Subcutaneous abdominal adipose tissue (tissue), 5 donors: ENCODE data around the gene SCT.

Experiments used
- H3K27ac ChIP-seq: one replicate; pipeline ENCODE4 v1.7.0; 2013; ENCODE audit warnings: low read depth, mild to moderate bottlenecking, inconsistent platforms, low read length, moderate library complexity
- H3K27me3 ChIP-seq, 5 donors: one replicate each; pipeline ENCODE4 v1.7.0; 2013; ENCODE audit warnings: low read length in 5 of 5, inconsistent platforms in 1 of 5; ENCODE audit not compliant: control insufficient read depth in 5 of 5, insufficient read depth in 4 of 5
- H3K36me3 ChIP-seq, 5 donors: one replicate each; pipeline ENCODE4 v1.7.0; 2013; ENCODE audit warnings: low read length in 5 of 5; ENCODE audit not compliant: control insufficient read depth in 5 of 5, insufficient read depth in 5 of 5
- H3K4me1 ChIP-seq, 5 donors: one replicate each; pipeline ENCODE4 v1.7.0; 2013; ENCODE audit warnings: low read length in 5 of 5, mild to moderate bottlenecking in 3 of 5, moderate library complexity in 1 of 5; ENCODE audit not compliant: control insufficient read depth in 5 of 5, insufficient read depth in 5 of 5
- H3K4me3 ChIP-seq, 5 donors: one replicate each; pipeline ENCODE4 v1.7.0; 2013; ENCODE audit warnings: low read length in 5 of 5, low read depth in 1 of 5
- H3K9ac ChIP-seq, 5 donors: one replicate each; pipeline ENCODE4 v1.7.0; 2013; ENCODE audit warnings: low read length in 5 of 5, mild to moderate bottlenecking in 4 of 5, moderate library complexity in 3 of 5
- H3K9me3 ChIP-seq, 5 donors: one replicate each; pipeline ENCODE4 v1.7.0; 2013; ENCODE audit warnings: low read length in 5 of 5; ENCODE audit not compliant: control insufficient read depth in 5 of 5
- donor health status: healthy.
- donor health status: healthy.
- donor health status: healthy.
- donor health status: healthy.
- donor health status: healthy.

SCT gene

GRCh38 chr11:577611-577894, 49.4 kb downstream of the SCT start:
- peak overlapping the region; percentile 67 for H3K27ac ChIP-seq
- H3K4me1 ChIP-seq, result peaks cover 16 to 50% (median 41%) of the 10 kb centered on the region in 5 donors

GRCh38 chr11:576811-577610, 50.0 kb downstream of the SCT start:
- peak overlapping the region; percentile 87 to 98 (median 94) for H3K4me3 ChIP-seq
- peak overlapping the region; percentile 67 for H3K27ac ChIP-seq
- peaks cover 0 to 7% (median 4%) of the 10 kb centered on the region in 5 donors for H3K36me3 ChIP-seq
- H3K9me3 ChIP-seq, result no peaks in the 10 kb centered on the region
- H3K4me1 ChIP-seq, result peaks cover 16 to 50% (median 41%) of the 10 kb centered on the region in 5 donors
- H3K9ac ChIP-seq, result peak overlapping the region; percentile 43 to 100 (median 98)
- peaks cover 0 to 5% (median 2%) of the 10 kb centered on the region in 5 donors for H3K27me3 ChIP-seq

More at GRCh38 chr11:577611-577894, 49.4 kb downstream of the SCT start:
- peak overlapping the region; percentile 43 to 100 (median 98) for H3K9ac ChIP-seq
- H3K9me3 ChIP-seq, result no peaks in the 10 kb centered on the region
- peaks cover 0 to 12% (median 7%) of the 10 kb centered on the region in 5 donors for H3K36me3 ChIP-seq
- H3K27me3 ChIP-seq, result peaks cover 0 to 5% (median 2%) of the 10 kb centered on the region in 5 donors
- H3K4me3 ChIP-seq, result peak overlapping the region; percentile 87 to 98 (median 94)
